ENCODE results near the gene SEMA7A.
A peak's percentile ranks its signal among the peaks of the same experiment; 100 is the strongest.

Gene SEMA7A

GRCh38 chr15:74400915-74401757 lies 32.6 kb downstream of the SEMA7A start:
- DNase-seq (ENCODE audit: insufficient read length, low spot score) (no peak), FAIRE-seq (peak; percentile 84)
- TF ChIP-seq POLR2AphosphoS5 (IDR thresholded peaks at IDR 0.05; ENCODE audit: low read depth, low read length) = peak; percentile 81
- TF ChIP-seq POU2F2 (IDR thresholded peaks at IDR 0.05; ENCODE audit: low read depth, low read length) = 0 out of 2 replicates have a peak, but pooled peaks have one; percentile 5
- TF ChIP-seq SPI1 (IDR thresholded peaks at IDR 0.05; ENCODE audit: low read depth, low read length) = no peak
- TF ChIP-seq PAX5 (IDR thresholded peaks at IDR 0.05; ENCODE audit: insufficient read depth, low read length, severe bottlenecking) = peak; percentile 63

- TF ChIP-seq PAX5 (IDR thresholded peaks at IDR 0.05; ENCODE audit: insufficient read depth, low read length, severe bottlenecking) (no peak), POLR2A (IDR thresholded peaks at IDR 0.05; ENCODE audit: low read depth, low read length) (no peak), POU2F2 (IDR thresholded peaks at IDR 0.05; ENCODE audit: low read depth, low read length) (no peak), SPI1 (IDR thresholded peaks at IDR 0.05; ENCODE audit: low read depth, low read length) (no peak), POLR2AphosphoS5 (IDR thresholded peaks at IDR 0.05; ENCODE audit: low read depth, low read length) (no peak; the same call in 1 of the 2 replicates), TAF1 (IDR thresholded peaks at IDR 0.05; ENCODE audit: low read depth, low read length) (no peak; the same call in 1 of the 2 replicates)
- DNase-seq (ENCODE audit: insufficient read length, low spot score) (no peak), FAIRE-seq (no peak)
Measured at GRCh38 chr15:74400313-74400860, 33.4 kb downstream of the SEMA7A start.

GRCh38 chr15:74399511-74400312 lies 34.0 kb downstream of the SEMA7A start:
- FAIRE-seq (peak; percentile 80), DNase-seq (ENCODE audit: insufficient read length, low spot score) (no peak)

GRCh38 chr15:74399100-74399499 lies 34.7 kb downstream of the SEMA7A start:
- no peak for DNase-seq (ENCODE audit: insufficient read length, low spot score)

More at GRCh38 chr15:74399511-74400312, 34.0 kb downstream of the SEMA7A start:
- peak; percentile 87 for TF ChIP-seq POLR2A (IDR thresholded peaks at IDR 0.05; ENCODE audit: low read depth, low read length)
- TF ChIP-seq POU2F2 (IDR thresholded peaks at IDR 0.05; ENCODE audit: low read depth, low read length) = peak; percentile 83
- TF ChIP-seq SPI1 (IDR thresholded peaks at IDR 0.05; ENCODE audit: low read depth, low read length) = 0 out of 2 replicates have a peak, but pooled peaks have one; percentile 0
- TF ChIP-seq TAF1 (IDR thresholded peaks at IDR 0.05; ENCODE audit: low read depth, low read length) = peak; percentile 71
- peak; percentile 15 for TF ChIP-seq PAX5 (IDR thresholded peaks at IDR 0.05; ENCODE audit: insufficient read depth, low read length, severe bottlenecking)
- TF ChIP-seq POLR2AphosphoS5 (IDR thresholded peaks at IDR 0.05; ENCODE audit: low read depth, low read length) = peak; percentile 81

DNA sequence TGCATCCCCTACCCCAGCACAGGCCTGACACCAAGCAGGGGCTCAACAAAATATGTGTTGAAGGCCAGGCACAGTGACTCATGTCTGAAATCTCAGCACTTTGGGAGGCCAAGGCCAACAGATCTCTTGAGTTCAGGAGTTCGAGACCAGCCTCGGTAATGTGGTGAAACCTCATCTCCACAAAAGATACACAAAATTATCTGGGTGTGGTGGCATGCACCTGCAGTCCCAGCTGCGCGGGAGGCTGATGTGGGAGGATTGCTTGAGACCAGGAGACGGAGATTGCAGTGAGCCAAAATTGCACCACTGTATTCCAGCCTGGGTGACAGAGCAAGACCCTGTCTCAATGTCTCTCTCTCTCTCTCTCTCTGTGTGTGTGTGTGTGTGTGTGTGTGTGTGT lies 35.6 kb downstream of the SEMA7A start:
- FAIRE-seq = no peak
- TF ChIP-seq POU2F2 (IDR thresholded peaks at IDR 0.05; ENCODE audit: low read depth, low read length) (no peak), POLR2A (IDR thresholded peaks at IDR 0.05; ENCODE audit: low read depth, low read length) (no peak), TAF1 (IDR thresholded peaks at IDR 0.05; ENCODE audit: low read depth, low read length) (no peak), PAX5 (IDR thresholded peaks at IDR 0.05; ENCODE audit: insufficient read depth, low read length, severe bottlenecking) (no peak), POLR2AphosphoS5 (IDR thresholded peaks at IDR 0.05; ENCODE audit: low read depth, low read length) (no peak), SPI1 (IDR thresholded peaks at IDR 0.05; ENCODE audit: low read depth, low read length) (no peak)

More at GRCh38 chr15:74399100-74399499, 34.7 kb downstream of the SEMA7A start:
- TF ChIP-seq PAX5 (IDR thresholded peaks at IDR 0.05; ENCODE audit: insufficient read depth, low read length, severe bottlenecking) = no peak
- peak; percentile 26; the same call in 1 of the 2 replicates for TF ChIP-seq SPI1 (IDR thresholded peaks at IDR 0.05; ENCODE audit: low read depth, low read length)
- no peak for TF ChIP-seq POU2F2 (IDR thresholded peaks at IDR 0.05; ENCODE audit: low read depth, low read length)
- FAIRE-seq = no peak

DNA sequence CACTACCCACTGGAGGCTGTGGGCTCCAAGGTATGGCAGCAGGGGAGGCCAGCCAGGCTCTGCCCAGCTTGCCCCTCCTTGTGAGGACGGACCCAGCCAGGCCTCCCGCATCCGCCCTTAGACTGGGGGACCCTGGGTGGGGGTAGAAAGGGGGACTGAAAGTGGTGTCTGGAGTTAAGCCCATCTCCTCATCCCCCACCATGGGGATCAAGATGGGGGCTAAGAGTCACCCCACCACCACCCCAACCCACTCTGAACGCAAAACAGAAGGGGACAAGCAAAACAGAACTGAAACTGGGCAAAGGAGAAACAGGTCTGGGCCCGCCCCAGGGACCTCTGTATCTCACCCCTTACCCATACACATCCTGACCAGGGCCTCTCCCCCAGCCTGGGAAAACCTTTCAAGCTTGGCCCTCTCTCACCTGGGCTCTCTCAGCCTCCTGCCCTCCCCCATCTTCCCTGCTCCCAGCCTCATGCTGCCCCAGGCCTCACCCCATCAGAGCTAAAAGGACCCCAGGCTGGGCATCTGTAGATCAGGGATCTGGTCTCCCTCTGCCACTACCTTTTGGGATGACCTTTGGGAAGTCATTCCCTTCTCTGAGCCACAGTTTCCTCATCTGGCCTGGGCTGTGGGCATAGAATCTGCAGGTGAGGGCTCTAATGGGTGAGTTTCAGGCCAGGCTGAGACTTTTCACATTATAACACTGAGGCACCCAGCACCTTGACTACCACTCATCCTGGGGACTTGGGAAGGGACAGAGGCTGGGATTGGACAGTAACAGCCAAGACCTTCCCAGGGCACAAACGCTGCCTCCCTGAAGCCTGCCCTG lies 36.3 kb downstream of the SEMA7A start:
- no peak for DNase-seq (ENCODE audit: insufficient read length, low spot score)
- no peak for FAIRE-seq
- peak; percentile 57 for TF ChIP-seq PAX5 (IDR thresholded peaks at IDR 0.05; ENCODE audit: insufficient read depth, low read length, severe bottlenecking)
- no peak; the same call in 1 of the 2 replicates for TF ChIP-seq POLR2AphosphoS5 (IDR thresholded peaks at IDR 0.05; ENCODE audit: low read depth, low read length)
- TF ChIP-seq TAF1 (IDR thresholded peaks at IDR 0.05; ENCODE audit: low read depth, low read length) = no peak
- peak; percentile 91 for TF ChIP-seq SPI1 (IDR thresholded peaks at IDR 0.05; ENCODE audit: low read depth, low read length)
- no peak; the same call in 1 of the 2 replicates for TF ChIP-seq POLR2A (IDR thresholded peaks at IDR 0.05; ENCODE audit: low read depth, low read length)
- TF ChIP-seq POU2F2 (IDR thresholded peaks at IDR 0.05; ENCODE audit: low read depth, low read length) = peak; percentile 61; the same call in 1 of the 2 replicates

More for the DNA sequence above, 35.6 kb downstream of the SEMA7A start:
- DNase-seq (ENCODE audit: insufficient read length, low spot score) = no peak

- peak; percentile 95 for FAIRE-seq
- DNase-seq (ENCODE audit: insufficient read length, low spot score) = no peak
- TF ChIP-seq SPI1 (IDR thresholded peaks at IDR 0.05; ENCODE audit: low read depth, low read length) = peak; percentile 93
- TF ChIP-seq PAX5 (IDR thresholded peaks at IDR 0.05; ENCODE audit: insufficient read depth, low read length, severe bottlenecking) = no peak
- TF ChIP-seq POU2F2 (IDR thresholded peaks at IDR 0.05; ENCODE audit: low read depth, low read length) = peak; percentile 6; the same call in 1 of the 2 replicates
- TF ChIP-seq TAF1 (IDR thresholded peaks at IDR 0.05; ENCODE audit: low read depth, low read length) = peak; percentile 61; the same call in 1 of the 2 replicates
- peak; percentile 65 for TF ChIP-seq POLR2A (IDR thresholded peaks at IDR 0.05; ENCODE audit: low read depth, low read length)
- TF ChIP-seq POLR2AphosphoS5 (IDR thresholded peaks at IDR 0.05; ENCODE audit: low read depth, low read length) = peak; percentile 75
Measured at GRCh38 chr15:74396445-74397238, 37.1 kb downstream of the SEMA7A start.

GRCh38 chr15:74396146-74396438 lies 37.7 kb downstream of the SEMA7A start:
- FAIRE-seq = no peak
- no peak for TF ChIP-seq POLR2AphosphoS5 (IDR thresholded peaks at IDR 0.05; ENCODE audit: low read depth, low read length)
- TF ChIP-seq POLR2A (IDR thresholded peaks at IDR 0.05; ENCODE audit: low read depth, low read length) = no peak
- TF ChIP-seq PAX5 (IDR thresholded peaks at IDR 0.05; ENCODE audit: insufficient read depth, low read length, severe bottlenecking) = no peak
- TF ChIP-seq SPI1 (IDR thresholded peaks at IDR 0.05; ENCODE audit: low read depth, low read length) = no peak
- TF ChIP-seq POU2F2 (IDR thresholded peaks at IDR 0.05; ENCODE audit: low read depth, low read length) = no peak
- no peak for TF ChIP-seq TAF1 (IDR thresholded peaks at IDR 0.05; ENCODE audit: low read depth, low read length)

More at GRCh38 chr15:74396146-74396438, 37.7 kb downstream of the SEMA7A start:
- no peak for DNase-seq (ENCODE audit: insufficient read length, low spot score)
